ENCODE measurements around the gene VWA8.

GRCh38 chr13:42002066-42002465, 41.2 kb upstream of the VWA8 start:
- TF ChIP-seq, protein P1, sequence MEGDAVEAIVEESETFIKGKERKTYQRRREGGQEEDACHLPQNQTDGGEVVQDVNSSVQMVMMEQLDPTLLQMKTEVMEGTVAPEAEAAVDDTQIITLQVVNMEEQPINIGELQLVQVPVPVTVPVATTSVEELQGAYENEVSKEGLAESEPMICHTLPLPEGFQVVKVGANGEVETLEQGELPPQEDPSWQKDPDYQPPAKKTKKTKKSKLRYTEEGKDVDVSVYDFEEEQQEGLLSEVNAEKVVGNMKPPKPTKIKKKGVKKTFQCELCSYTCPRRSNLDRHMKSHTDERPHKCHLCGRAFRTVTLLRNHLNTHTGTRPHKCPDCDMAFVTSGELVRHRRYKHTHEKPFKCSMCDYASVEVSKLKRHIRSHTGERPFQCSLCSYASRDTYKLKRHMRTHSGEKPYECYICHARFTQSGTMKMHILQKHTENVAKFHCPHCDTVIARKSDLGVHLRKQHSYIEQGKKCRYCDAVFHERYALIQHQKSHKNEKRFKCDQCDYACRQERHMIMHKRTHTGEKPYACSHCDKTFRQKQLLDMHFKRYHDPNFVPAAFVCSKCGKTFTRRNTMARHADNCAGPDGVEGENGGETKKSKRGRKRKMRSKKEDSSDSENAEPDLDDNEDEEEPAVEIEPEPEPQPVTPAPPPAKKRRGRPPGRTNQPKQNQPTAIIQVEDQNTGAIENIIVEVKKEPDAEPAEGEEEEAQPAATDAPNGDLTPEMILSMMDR (conservative IDR thresholded peaks at IDR 0.05): no peak
- TF ChIP-seq ZFX (IDR thresholded peaks at IDR 0.05): no peak

Data from C4-2B (cell line).